Endothelial cell of umbilical vein (primary cell): ENCODE measurements around the gene FGD6. TPM values are rescaled to one million over a fixed set of nuclear protein-coding genes. Genes with fewer than 3 reads are reported as not detected.

ENCODE experiments used
- BruUV-seq: library from RNA; stranded (reverse); fragments of 400-500 nt; replicated peaks from 2 replicates; lab custom pipeline; 2021; lab: Mats Ljungman, UMichigan
- CTCF ChIA-PET: fragments of 300-600, 350-600 bp; sonication (Branson Sonifier 250); formaldehyde crosslinking; loops from one replicate; lab custom pipeline; 2021; ENCODE audit warnings: antibody characterized with exemption, inconsistent platforms; lab: Charles Lee
- POLR2A ChIA-PET: fragments of 300-600, 350-600 bp; sonication (Branson Sonifier 250); formaldehyde crosslinking; loops from one replicate; lab custom pipeline; 2021; ENCODE audit warnings: antibody characterized with exemption, inconsistent platforms; lab: Charles Lee
- DNase-seq: peaks from one replicate; pipeline ENCODE4 v3.0.0-alpha.2; 2011; ENCODE audit warnings: low read depth, low spot score
- FAIRE-seq: peaks from 2 replicates; lab custom pipeline; 2011; peaks lifted over from hg19 to GRCh38; lab: Jason Lieb, UNC
- H2AFZ ChIP-seq: 2 replicates; pipeline ENCODE4 v1.6.0; 2012; ENCODE audit warnings: low read depth, low read length, control low read depth, inconsistent platforms
- H3K27ac ChIP-seq: 2 replicates; pipeline ENCODE4 v1.5.1; 2011; ENCODE audit warnings: low read depth, mild to moderate bottlenecking, control low read depth, low read length, moderate library complexity; ENCODE audit not compliant: insufficient read depth
- H3K27me3 ChIP-seq, 2 experiments: 2 replicates each; pipeline versions ENCODE4 v1.6.0 to v1.6.1; 2011; ENCODE audit warnings: low read length in 2 of 2, mixed read lengths in 1 of 2; ENCODE audit not compliant: control insufficient read depth in 2 of 2, insufficient read depth in 2 of 2
- H3K36me3 ChIP-seq, 2 experiments: 2 replicates in 1 of 2; 3 replicates in 1 of 2; pipeline ENCODE4 v1.5.1; 2011; ENCODE audit warnings: low read length in 2 of 2, mild to moderate bottlenecking in 1 of 2, moderate library complexity in 1 of 2; ENCODE audit not compliant: control insufficient read depth in 2 of 2, insufficient read depth in 2 of 2; ENCODE audit errors: extremely low read depth in 1 of 2
- H3K4me1 ChIP-seq: 3 replicates; pipeline ENCODE4 v1.5.1; 2011; ENCODE audit warnings: mild to moderate bottlenecking, low read length; ENCODE audit not compliant: control insufficient read depth, insufficient read depth; ENCODE audit errors: extremely low read depth
- H3K4me2 ChIP-seq: 2 replicates; pipeline ENCODE4 v1.6.1; 2011; ENCODE audit warnings: low read length, control low read depth, mixed read lengths; ENCODE audit not compliant: insufficient read depth
- H3K4me3 ChIP-seq, 3 experiments: fragments of 200-600 bp in 1 of 3; sonication (generic), shearing (Covaris generic) in 1 of 3; replicated peaks in 1 of 3; 2 replicates each; pipeline ENCODE4 v1.5.1; 2011 to 2016; ENCODE audit warnings: control low read depth in 3 of 3, low read length in 3 of 3, mild to moderate bottlenecking in 2 of 3, inconsistent platforms in 1 of 3, low read depth in 1 of 3, moderate library complexity in 1 of 3; ENCODE audit not compliant: insufficient read depth in 1 of 3
- H3K79me2 ChIP-seq: 2 replicates; pipeline ENCODE4 v1.6.0; 2012; ENCODE audit warnings: low read length, inconsistent platforms; ENCODE audit not compliant: control insufficient read depth, insufficient read depth
- H3K9ac ChIP-seq: replicated peaks from 2 replicates; pipeline ENCODE3; 2011; ENCODE audit warnings: low read length, control low read depth; ENCODE audit not compliant: insufficient read depth; ENCODE audit errors: extremely low read depth
- H3K9me1 ChIP-seq: replicated peaks from 3 replicates; pipeline ENCODE4 v1.6.0; 2011; ENCODE audit warnings: mild to moderate bottlenecking, low read length; ENCODE audit not compliant: control insufficient read depth, insufficient read depth; ENCODE audit errors: extremely low read depth
- H3K9me3 ChIP-seq: replicated peaks from 2 replicates; pipeline ENCODE4 v1.5.1; 2012; ENCODE audit warnings: low read length, inconsistent platforms; ENCODE audit not compliant: control insufficient read depth, insufficient read depth
- H4K20me1 ChIP-seq: replicated peaks from 2 replicates; pipeline ENCODE3; 2011; ENCODE audit warnings: mild to moderate bottlenecking, low read length; ENCODE audit not compliant: control insufficient read depth, insufficient read depth; ENCODE audit errors: extremely low read depth
- CTCF ChIP-seq, 2 donors: IDR thresholded peaks; 1 replicate in 1 of 2; 2 replicates in 1 of 2; pipeline ENCODE4 v1.5.1; 2011; ENCODE audit warnings: low read length in 2 of 2, mild to moderate bottlenecking in 2 of 2, moderate library complexity in 2 of 2, control low read depth in 1 of 2, inconsistent platforms in 1 of 2, low read depth in 1 of 2; ENCODE audit not compliant: insufficient read depth in 1 of 2; ENCODE audit errors: extremely low read depth in 1 of 2
- EZH2 ChIP-seq: IDR thresholded peaks from 2 replicates; pipeline ENCODE4 v1.6.1; 2012; ENCODE audit warnings: borderline replicate concordance, low read depth, mild to moderate bottlenecking, moderate library complexity, low read length, inconsistent platforms; ENCODE audit not compliant: severe bottlenecking
- FOS ChIP-seq: IDR thresholded peaks from 2 replicates; pipeline ENCODE4 v1.6.1; 2011; ENCODE audit warnings: mild to moderate bottlenecking, low read length, moderate library complexity, borderline replicate concordance; ENCODE audit not compliant: insufficient read depth
- JUN ChIP-seq: IDR thresholded peaks from 2 replicates; pipeline ENCODE4 v1.6.1; 2011; ENCODE audit warnings: borderline replicate concordance, low read depth; ENCODE audit not compliant: insufficient read length, insufficient read depth
- MAX ChIP-seq: IDR thresholded peaks from 2 replicates; pipeline ENCODE4 v1.6.1; 2011; ENCODE audit not compliant: insufficient read depth, insufficient read length
- MYC ChIP-seq: IDR thresholded peaks from one replicate; pipeline ENCODE4 v1.6.1; 2011; ENCODE audit warnings: mild to moderate bottlenecking, low read depth, low read length
- POLR2A ChIP-seq: IDR thresholded peaks from 2 replicates; pipeline ENCODE4 v1.6.1; 2012; ENCODE audit warnings: low read depth, mild to moderate bottlenecking, control low read depth, low read length
- dilution Hi-C: fragments of 300-500 bp; cut with MboI; formaldehyde crosslinking; loops from one replicate; pipeline ENCODE4 v1.15.0; 2019; ENCODE audit warnings: low sequenced_read_pairs; ENCODE audit not compliant: extremely low pct_ligation_motif_present
- intact Hi-C: fragments of 100-400 bp; cut with micrococcal nuclease; formaldehyde crosslinking; loops from one replicate; pipeline ENCODE4 v1.10.0; 2022
- polyA plus RNA-seq, 4 experiments: library from polyadenylated mRNA; depleted of rRNA in 3 of 4; stranded (reverse) in 3 of 4; unstranded in 1 of 4; fragments of >200 nt; gene quantifications; 2 replicates each; pipeline versions ENCODE4 v1.2.1 to v1.2.3, GENCODE V29; 2011 to 2012; ENCODE audit warnings: missing spikeins in 1 of 4
- total RNA-seq: library from RNA; stranded (reverse); gene quantifications from 2 replicates; pipeline ENCODE4 v1.2.3, GENCODE V29; 2021

FGD6 gene
- total and polyA plus RNA-seq, 2 donors (not counting 3 experiments of a cell fraction or from before 2014, with no cell fraction given) = 5.9 to 14.0 TPM

- no peaks in the 10 kb centered on the region for H3K9me1 ChIP-seq
- no peak overlapping the region for H2AFZ ChIP-seq
- H3K9me3 ChIP-seq = no peaks in the 10 kb centered on the region
- no peaks in the 10 kb centered on the region for H3K79me2 ChIP-seq
- H3K4me2 ChIP-seq = no peak overlapping the region
- dilution Hi-C loops (no loop called here), intact Hi-C loops (no loop called here)
- H3K27me3 ChIP-seq = no peaks in the 10 kb centered on the region
- FAIRE-seq (no peak), DNase-seq (no peak)
- no TSS peak for BruUV-seq
- no peak overlapping the region for H3K27ac ChIP-seq
- H3K4me3 ChIP-seq = no peak overlapping the region
- TF ChIP-seq FOS (no peak), JUN (no peak), MYC (no peak), MAX (no peak), EZH2 (no peak)
- no peaks in the 10 kb centered on the region for H3K4me1 ChIP-seq
- POLR2A ChIA-PET = no interaction called here
- H4K20me1 ChIP-seq = no peaks in the 10 kb centered on the region
- peaks cover 8 to 11% of the 10 kb centered on the region in 2 experiments for H3K36me3 ChIP-seq
- CTCF ChIA-PET = no interaction called here
- no peak overlapping the region for H3K9ac ChIP-seq
These were observed 162.2 kb downstream of the FGD6 start for GRCh38 chr12:95055057-95055456.

- POLR2A ChIA-PET = interaction anchor here (0.5 kb wide), 1 partner anchor 51 kb away, joined by 4 read pairs; no protein-coding TSS in a partner anchor
- CTCF ChIA-PET = no interaction called here
- intact Hi-C loops = no loop called here
These were observed 163.1 kb downstream of the FGD6 start for GRCh38 chr12:95054206-95054605.

More at GRCh38 chr12:95054206-95054605, 163.1 kb downstream of the FGD6 start:
- Histone ChIP-seq H3K36me3 (peaks cover 8 to 11% of the 10 kb centered on the region in 2 experiments), H3K9ac (no peak overlapping the region), H3K27me3 (no peaks in the 10 kb centered on the region), H3K9me1 (no peaks in the 10 kb centered on the region), H2AFZ (no peak overlapping the region), H3K9me3 (no peaks in the 10 kb centered on the region), H3K4me1 (no peaks in the 10 kb centered on the region), H4K20me1 (no peaks in the 10 kb centered on the region), H3K4me2 (no peak overlapping the region), H3K27ac (no peak overlapping the region), H3K79me2 (no peaks in the 10 kb centered on the region), H3K4me3 (no peak overlapping the region)
- TF ChIP-seq POLR2A (no peak), MAX (no peak), CTCF (IDR thresholded peaks at IDR 0.05; ENCODE audit: extremely low read depth in 1 of 2, insufficient read depth in 1 of 2, low read depth in 1 of 2, low read length in 2 of 2) (no peak), MYC (no peak), EZH2 (no peak), FOS (no peak)
- no TSS peak for BruUV-seq
- no peak for DNase-seq
- dilution Hi-C loops = no loop called here
- no peak for FAIRE-seq
